Vagina (tissue), 2 donors: Measurements from ENCODE around the gene CLDN11. TPM values are rescaled to one million over a fixed set of nuclear protein-coding genes. Genes with fewer than 3 reads are reported as not detected.
A peak's percentile ranks its signal among the peaks of the same experiment; 100 is the strongest.

Experiments used
- DNase-seq, 2 donors: peaks; one replicate each; pipeline ENCODE4 v3.0.0-alpha.2; 2017; ENCODE audit errors: extremely low spot score in 2 of 2
- H3K27ac ChIP-seq: fragments of 200-600 bp; sonication (generic); one replicate; pipeline ENCODE4 v1.5.1; 2019
- H3K27me3 ChIP-seq: fragments of 200-600 bp; sonication (generic); one replicate; pipeline ENCODE4 v1.5.1; 2019
- H3K36me3 ChIP-seq, 2 donors: fragments of 200-600 bp; sonication (generic); one replicate each; pipeline ENCODE4 v1.5.1; 2017 to 2019
- H3K4me1 ChIP-seq: fragments of 200-600 bp; sonication (generic); one replicate; pipeline ENCODE4 v1.5.1; 2019
- H3K4me3 ChIP-seq, 2 donors: fragments of 200-600 bp; sonication (generic); 1 replicate in 1 of 2; 2 replicates in 1 of 2; pipeline ENCODE4 v1.5.1; 2016 to 2019
- H3K9me3 ChIP-seq: fragments of 200-600 bp; sonication (generic); one replicate; pipeline ENCODE4 v1.5.1; 2019
- POLR2A ChIP-seq, 2 donors: fragments of 450-650 bp; IDR thresholded peaks; one replicate each; pipeline ENCODE4 v1.6.1; 2017; ENCODE audit warnings: antibody characterized with exemption in 2 of 2, mild to moderate bottlenecking in 2 of 2, moderate library complexity in 2 of 2
- POLR2AphosphoS5 ChIP-seq, 2 donors: sonication (generic); formaldehyde crosslinking; IDR thresholded peaks; one replicate each; pipeline ENCODE4 v1.9.0; 2017; ENCODE audit warnings: antibody characterized with exemption in 2 of 2, mild to moderate bottlenecking in 2 of 2, low read depth in 1 of 2; ENCODE audit not compliant: insufficient read depth in 1 of 2
- intact Hi-C: fragments of 100-400 bp; cut with DNase I; formaldehyde crosslinking; loops from one replicate; pipeline ENCODE4 v1.15.1; 2023
- total RNA-seq: library from RNA; depleted of rRNA; stranded (reverse); fragments of >200 nt; gene quantifications from one replicate; pipeline ENCODE4 v1.2.3, GENCODE V29; 2016
- TF ChIP-seq, protein P1 (sequence below), 3 experiments: fragments of 450-650 bp in 2 of 3; fragments of 200-600 bp in 1 of 3; sonication (generic) in 1 of 3; IDR thresholded peaks; one replicate each; pipeline ENCODE4 v1.5.1; 2017 to 2019; ENCODE audit warnings: antibody characterized with exemption in 3 of 3, mild to moderate bottlenecking in 2 of 3, moderate library complexity in 2 of 3

Gene CLDN11
- 136 TPM for total RNA-seq

DNA sequence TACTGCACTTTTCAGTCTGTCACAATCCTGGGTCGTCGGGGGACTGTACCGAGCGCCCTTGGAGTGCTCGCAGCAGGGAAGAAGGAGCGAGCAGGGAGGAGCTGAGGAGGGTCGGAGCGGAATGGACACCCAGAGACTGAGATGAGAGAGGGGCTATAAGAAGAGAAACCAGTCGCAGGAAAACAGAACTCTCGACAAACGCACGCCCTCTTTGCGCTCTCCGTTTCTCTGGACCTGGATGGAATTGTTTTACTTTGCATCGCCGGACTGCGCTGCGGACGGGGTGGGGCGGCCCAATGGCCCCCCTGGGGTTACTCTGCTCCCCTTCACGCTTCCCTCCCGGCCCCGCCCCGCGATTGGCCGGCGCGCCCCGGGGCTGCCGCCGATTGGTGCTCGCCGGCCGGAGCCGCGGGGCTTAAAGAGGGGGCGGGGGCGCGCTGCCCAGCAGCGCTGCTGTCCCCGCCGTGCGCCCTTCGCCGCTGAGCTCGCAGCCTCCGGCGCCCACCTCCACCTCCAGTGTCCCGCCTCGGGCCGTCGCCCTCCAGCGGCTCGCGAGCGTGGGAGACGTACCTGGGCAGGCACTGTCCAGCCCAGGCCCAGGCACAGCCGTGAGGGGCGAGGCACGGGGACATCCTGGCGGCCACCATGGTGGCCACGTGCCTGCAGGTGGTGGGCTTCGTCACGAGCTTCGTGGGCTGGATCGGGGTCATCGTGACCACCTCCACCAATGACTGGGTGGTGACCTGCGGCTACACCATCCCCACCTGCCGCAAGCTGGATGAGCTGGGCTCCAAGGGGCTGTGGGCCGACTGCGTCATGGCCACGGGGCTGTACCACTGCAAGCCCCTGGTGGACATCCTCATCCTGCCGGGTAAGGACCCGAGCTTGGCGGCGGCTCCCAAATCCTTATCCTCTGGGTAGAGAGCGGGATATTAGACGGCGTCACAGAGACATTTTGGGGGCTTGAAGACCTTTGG, at the start of gene CLDN11:
CLDN11 (plus strand) TSS at position 447 of the 977 bp plus-strand sequence; CDS start at position 646, 199 bp downstream.
- Histone ChIP-seq H3K27ac (peak within 1 kb of the TSS; percentile 68), H3K27me3 (no peaks in the 10 kb centered on the region), H3K4me3 (peak within 1 kb of the TSS; percentile 52 to 58), H3K4me1 (peaks cover 29% of the 10 kb centered on the region), H3K36me3 (no peaks in the 10 kb centered on the region), H3K9me3 (no peaks in the 10 kb centered on the region)
- intact Hi-C loops = loop anchor here (5.0 kb wide), 1 partner anchor 394 kb away; no protein-coding TSS in a partner anchor
- no peak for DNase-seq
- TF ChIP-seq POLR2A (IDR thresholded peaks at IDR 0.05) (peak in 1 of 2 donors; percentile 71), POLR2AphosphoS5 (IDR thresholded peaks at IDR 0.05; ENCODE audit: insufficient read depth in 1 of 2, low read depth in 1 of 2) (peak in 1 of 2 donors; percentile 62)
- TF ChIP-seq, protein P1, sequence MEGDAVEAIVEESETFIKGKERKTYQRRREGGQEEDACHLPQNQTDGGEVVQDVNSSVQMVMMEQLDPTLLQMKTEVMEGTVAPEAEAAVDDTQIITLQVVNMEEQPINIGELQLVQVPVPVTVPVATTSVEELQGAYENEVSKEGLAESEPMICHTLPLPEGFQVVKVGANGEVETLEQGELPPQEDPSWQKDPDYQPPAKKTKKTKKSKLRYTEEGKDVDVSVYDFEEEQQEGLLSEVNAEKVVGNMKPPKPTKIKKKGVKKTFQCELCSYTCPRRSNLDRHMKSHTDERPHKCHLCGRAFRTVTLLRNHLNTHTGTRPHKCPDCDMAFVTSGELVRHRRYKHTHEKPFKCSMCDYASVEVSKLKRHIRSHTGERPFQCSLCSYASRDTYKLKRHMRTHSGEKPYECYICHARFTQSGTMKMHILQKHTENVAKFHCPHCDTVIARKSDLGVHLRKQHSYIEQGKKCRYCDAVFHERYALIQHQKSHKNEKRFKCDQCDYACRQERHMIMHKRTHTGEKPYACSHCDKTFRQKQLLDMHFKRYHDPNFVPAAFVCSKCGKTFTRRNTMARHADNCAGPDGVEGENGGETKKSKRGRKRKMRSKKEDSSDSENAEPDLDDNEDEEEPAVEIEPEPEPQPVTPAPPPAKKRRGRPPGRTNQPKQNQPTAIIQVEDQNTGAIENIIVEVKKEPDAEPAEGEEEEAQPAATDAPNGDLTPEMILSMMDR (IDR thresholded peaks at IDR 0.05) = no peak

DNA sequence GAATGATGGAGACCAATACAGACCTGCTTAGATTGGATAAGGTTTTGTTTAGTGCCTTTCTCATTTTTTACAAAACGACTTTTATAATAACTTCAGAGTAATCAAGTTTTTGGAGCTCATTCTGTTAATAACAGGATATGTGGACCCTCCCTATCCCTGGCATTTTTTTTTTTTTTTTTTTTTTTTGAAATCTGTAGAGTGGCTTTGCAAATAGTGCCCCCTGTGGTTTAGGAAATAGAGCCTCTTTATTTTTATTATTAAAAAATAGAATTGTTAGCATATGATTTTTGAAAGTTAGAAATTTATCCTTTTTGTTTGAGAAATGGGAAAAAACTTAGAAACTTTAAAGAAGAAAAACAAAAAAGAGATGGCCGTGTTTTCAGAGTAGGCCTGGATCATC, 49.7 kb upstream of the CLDN11 start:
- Histone ChIP-seq H3K27ac (no peak overlapping the region), H3K27me3 (no peaks in the 10 kb centered on the region), H3K4me3 (no peak overlapping the region), H3K9me3 (no peaks in the 10 kb centered on the region), H3K36me3 (no peaks in the 10 kb centered on the region), H3K4me1 (peaks cover 41% of the 10 kb centered on the region)
- intact Hi-C loops = no loop called here
- TF ChIP-seq, protein P1 (IDR thresholded peaks at IDR 0.05) = no peak
- no peak for TF ChIP-seq POLR2A (IDR thresholded peaks at IDR 0.05)
- DNase-seq = no peak

DNA sequence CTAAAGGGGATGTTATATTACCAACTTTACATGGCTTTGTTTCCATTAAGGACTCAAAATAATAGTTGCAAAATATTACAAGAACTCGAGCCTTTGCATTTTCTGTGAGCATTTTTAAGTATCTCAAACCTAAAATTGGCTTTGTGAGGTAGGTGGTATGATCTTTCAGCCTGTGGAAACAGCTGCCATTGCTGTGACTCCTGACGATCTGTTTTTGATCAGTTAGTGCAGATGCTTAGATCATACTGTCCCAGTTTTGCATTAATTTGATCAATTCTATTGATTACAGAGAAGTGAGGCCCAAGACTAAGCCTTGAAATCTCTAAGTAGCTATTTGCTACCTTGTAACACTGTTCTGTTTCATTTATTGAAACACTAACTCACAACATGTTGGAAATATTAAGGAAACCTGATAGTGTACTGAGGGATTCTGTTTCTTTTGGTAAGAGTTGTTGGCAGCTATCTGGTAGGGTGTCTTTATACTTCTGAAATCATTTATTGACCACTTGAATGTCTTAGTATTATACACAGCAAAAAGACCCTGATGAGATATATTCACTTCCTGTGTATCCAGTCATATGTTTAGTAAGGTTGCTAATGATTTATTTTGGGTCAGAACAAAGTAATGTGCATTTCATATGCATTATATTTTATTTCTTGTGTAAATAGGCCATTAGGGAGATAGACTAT, 46.3 kb upstream of the CLDN11 start:
- peaks cover 24% of the 10 kb centered on the region for H3K4me1 ChIP-seq
- TF ChIP-seq POLR2AphosphoS5 (IDR thresholded peaks at IDR 0.05; ENCODE audit: insufficient read depth in 1 of 2, low read depth in 1 of 2) (no peak), POLR2A (IDR thresholded peaks at IDR 0.05) (no peak)
- TF ChIP-seq, protein P1 (IDR thresholded peaks at IDR 0.05) = no peak
- no peak overlapping the region for H3K4me3 ChIP-seq
- DNase-seq = no peak
- H3K27ac ChIP-seq = no peak overlapping the region
- H3K9me3 ChIP-seq = no peaks in the 10 kb centered on the region
- intact Hi-C loops = no loop called here
- H3K27me3 ChIP-seq = no peaks in the 10 kb centered on the region
- H3K36me3 ChIP-seq = no peaks in the 10 kb centered on the region

DNA sequence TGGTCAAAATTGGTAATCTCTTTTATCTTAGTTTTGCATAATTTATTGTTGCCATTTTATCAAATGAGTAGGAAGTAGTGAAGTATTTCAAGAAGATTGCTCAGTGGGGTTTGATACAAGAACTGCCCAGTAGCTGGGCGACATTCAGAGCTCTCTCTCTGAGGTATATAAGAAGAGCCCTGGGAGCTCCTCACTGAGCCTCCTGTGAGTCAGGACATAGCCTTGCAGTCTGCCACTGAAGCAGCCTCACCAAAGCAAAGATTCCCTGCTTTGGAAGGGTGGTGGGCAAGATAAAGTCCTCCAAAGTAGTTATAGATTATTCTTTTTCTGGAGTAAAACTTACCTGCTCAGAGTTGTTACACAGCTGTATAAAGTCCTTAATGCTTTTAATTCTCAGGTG, 35.1 kb upstream of the CLDN11 start:
- Histone ChIP-seq H3K27me3 (no peaks in the 10 kb centered on the region), H3K4me1 (no peaks in the 10 kb centered on the region), H3K9me3 (no peaks in the 10 kb centered on the region), H3K4me3 (no peak overlapping the region), H3K27ac (no peak overlapping the region), H3K36me3 (peaks cover 0 to 32% of the 10 kb centered on the region in 2 donors)
- intact Hi-C loops = no loop called here
- no peak for DNase-seq
- TF ChIP-seq POLR2AphosphoS5 (IDR thresholded peaks at IDR 0.05; ENCODE audit: insufficient read depth in 1 of 2, low read depth in 1 of 2) = no peak
- TF ChIP-seq, protein P1 (IDR thresholded peaks at IDR 0.05) = no peak
- TF ChIP-seq POLR2A (IDR thresholded peaks at IDR 0.05) = no peak
